HG03066 (cell line): ENCODE measurements around the gene PTCD2.
A peak's percentile ranks its signal among the peaks of the same experiment; 100 is the strongest.

Experiments used
- ATAC-seq: cut with Tn5 transposase; IDR thresholded peaks from one replicate; pipeline ENCODE4 v1.9.1; 2021; ENCODE audit warnings: low read depth; ENCODE audit not compliant: unreplicated experiment

Gene PTCD2, protein sequence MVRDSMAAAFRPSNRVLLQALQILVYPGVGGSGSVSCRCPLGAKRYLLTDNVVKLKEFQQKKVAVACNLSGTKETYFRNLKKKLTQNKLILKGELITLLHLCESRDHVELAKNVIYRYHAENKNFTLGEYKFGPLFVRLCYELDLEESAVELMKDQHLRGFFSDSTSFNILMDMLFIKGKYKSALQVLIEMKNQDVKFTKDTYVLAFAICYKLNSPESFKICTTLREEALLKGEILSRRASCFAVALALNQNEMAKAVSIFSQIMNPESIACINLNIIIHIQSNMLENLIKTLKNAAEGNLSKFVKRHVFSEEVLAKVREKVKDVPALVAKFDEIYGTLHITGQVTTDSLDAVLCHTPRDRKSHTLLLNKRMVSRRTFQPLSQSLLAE

GRCh38 chr5:72319976-72320752 is at the start of gene PTCD2, which contains the start of gene MRPS27:
Gene PTCD2 (plus strand): TSS chr5:72320373. CDS start chr5:72320383, 10 bp downstream.
Gene MRPS27 (minus strand): TSS chr5:72320240. CDS start chr5:72320221, 19 bp downstream.
- peak; percentile 99 for ATAC-seq

GRCh38 chr5:72271702-72272101 is 48.5 kb upstream of the PTCD2 start:
- ATAC-seq = no peak

- no peak for ATAC-seq
These were observed 47.8 kb upstream of the PTCD2 start for GRCh38 chr5:72272398-72272797.

- no peak for ATAC-seq
These were observed 46.6 kb upstream of the PTCD2 start for GRCh38 chr5:72273547-72273946.

DNA sequence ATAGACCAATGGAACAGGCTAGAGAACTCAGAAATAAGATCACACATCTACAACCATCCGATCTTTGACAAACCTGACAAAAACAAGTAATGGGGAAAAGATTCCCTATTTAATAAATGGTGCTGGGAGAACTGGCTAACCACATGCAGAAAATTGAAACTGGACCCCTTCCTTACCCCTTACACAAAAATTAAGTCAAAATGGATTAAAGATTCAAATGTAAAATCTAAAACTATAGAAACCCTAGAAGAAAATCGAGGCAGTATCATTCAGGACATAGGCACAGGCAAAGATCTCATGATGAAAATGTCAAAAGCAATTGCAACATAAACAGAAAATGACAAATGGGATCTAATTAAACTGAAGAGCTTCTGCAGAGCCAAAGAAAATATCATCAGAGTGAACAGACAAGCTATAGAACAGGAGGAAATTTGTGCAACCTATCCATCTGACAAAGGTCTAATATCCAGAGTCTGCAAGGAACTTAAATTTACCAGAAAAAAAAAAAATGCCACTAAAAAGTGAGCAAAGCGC is 43.9 kb upstream of the PTCD2 start:
- no peak for ATAC-seq

DNA sequence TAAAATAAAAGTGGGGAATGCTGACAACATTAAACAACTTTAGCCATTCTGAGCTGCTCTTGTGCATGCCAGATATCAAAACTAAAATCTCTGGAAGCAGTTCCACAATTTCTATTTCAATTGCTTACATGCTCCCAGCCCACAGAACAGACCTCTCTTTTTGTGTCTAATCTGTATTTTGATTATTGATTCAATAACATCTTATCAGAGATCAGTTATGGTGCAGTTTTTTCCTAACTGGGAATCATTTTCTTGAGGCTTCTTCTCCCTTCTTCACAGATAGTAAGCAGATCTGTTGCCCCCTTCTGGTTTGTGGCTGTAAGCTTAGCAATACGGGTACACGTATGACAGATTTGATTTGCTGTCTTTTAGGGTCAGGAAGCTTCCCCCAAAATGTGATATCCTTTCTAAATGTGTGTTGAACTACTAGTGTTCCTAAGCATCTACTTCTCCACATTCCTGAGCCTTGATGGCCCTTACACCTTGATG is 39.5 kb upstream of the PTCD2 start:
- ATAC-seq = no peak

- ATAC-seq = no peak
These were observed 38.8 kb upstream of the PTCD2 start for GRCh38 chr5:72281430-72281763.

- no peak for ATAC-seq
These were observed 38.2 kb upstream of the PTCD2 start for GRCh38 chr5:72281764-72282499.

GRCh38 chr5:72282878-72283277 is 37.3 kb upstream of the PTCD2 start:
- no peak for ATAC-seq

GRCh38 chr5:72283358-72283757 is 36.8 kb upstream of the PTCD2 start:
- no peak for ATAC-seq

- no peak for ATAC-seq
These were observed 35.4 kb upstream of the PTCD2 start for GRCh38 chr5:72284559-72285423.

DNA sequence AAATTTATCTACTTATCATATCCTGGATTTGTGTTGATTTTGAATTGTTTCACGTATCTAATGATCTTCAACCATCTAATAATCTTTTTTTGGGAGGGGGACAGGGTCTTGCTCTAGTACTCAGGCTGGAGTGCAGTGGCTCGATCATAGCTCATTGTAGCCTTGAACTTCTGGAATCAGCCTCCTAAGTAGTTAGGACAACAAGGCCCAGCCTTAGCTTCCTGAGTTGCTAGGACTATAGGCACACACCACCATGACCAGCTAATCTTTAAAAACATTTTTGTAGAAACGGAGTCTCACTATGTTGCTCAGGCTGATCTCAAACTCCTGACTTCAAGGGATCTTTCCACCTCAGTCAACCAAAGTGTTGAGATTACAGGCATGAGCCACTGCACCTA is 34.8 kb upstream of the PTCD2 start:
- ATAC-seq = no peak

- no peak for ATAC-seq
These were observed 33.4 kb upstream of the PTCD2 start for GRCh38 chr5:72286798-72287197.

- no peak for ATAC-seq
These were observed 31.2 kb upstream of the PTCD2 start for GRCh38 chr5:72288924-72289323.

GRCh38 chr5:72290356-72291133 is 29.6 kb upstream of the PTCD2 start:
- no peak for ATAC-seq

GRCh38 chr5:72291601-72292000 is 28.6 kb upstream of the PTCD2 start:
- ATAC-seq = no peak

GRCh38 chr5:72292411-72292810 is 27.8 kb upstream of the PTCD2 start:
- ATAC-seq = no peak

DNA sequence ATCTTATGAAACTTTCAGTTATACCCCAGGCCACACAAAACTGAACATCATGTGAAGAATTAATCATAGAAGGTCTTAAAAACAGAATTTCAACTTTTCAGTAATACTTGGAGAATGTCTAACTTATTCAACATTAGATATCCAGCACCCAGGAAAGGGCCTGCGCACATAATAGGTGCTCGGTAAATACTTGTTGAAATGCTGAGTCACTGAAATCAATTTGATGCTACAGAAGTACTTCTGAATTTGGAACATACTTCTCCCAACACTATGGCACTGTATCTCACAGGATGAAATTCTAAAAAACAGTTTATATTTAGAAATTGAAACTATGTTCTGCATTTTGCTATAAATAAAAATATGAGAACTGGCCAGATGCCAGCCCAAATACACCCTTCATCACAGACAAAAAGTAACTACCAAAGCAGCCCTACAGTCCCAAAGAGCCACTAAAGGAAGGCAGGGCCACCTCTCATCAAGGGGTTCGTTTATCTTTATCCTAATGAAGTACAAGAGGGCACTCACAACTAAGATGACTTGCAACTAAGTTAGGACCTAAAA is 26.6 kb upstream of the PTCD2 start:
- no peak for ATAC-seq

GRCh38 chr5:72294473-72294872 is 25.7 kb upstream of the PTCD2 start:
- ATAC-seq = no peak
